Measurements from ENCODE around the gene DIAPH2.

GRCh38 chrX:97429101-97429500 is 744.5 kb downstream of the DIAPH2 start:
- TF ChIP-seq CTCF (IDR thresholded peaks at IDR 0.05 in 2 of 3, conservative IDR thresholded peaks at IDR 0.05 in 1 of 3; ENCODE audit: borderline replicate concordance in 1 of 3, insufficient read depth in 1 of 3, low read depth in 2 of 3, low read length in 2 of 3) = no peak
- no peak for TF ChIP-seq ZNF274 (IDR thresholded peaks at IDR 0.05; ENCODE audit: low read depth, low read length)
- no peak for TF ChIP-seq CEBPB (IDR thresholded peaks at IDR 0.05; ENCODE audit: low read depth)
- TF ChIP-seq JUND (IDR thresholded peaks at IDR 0.05) = no peak
- no peak for TF ChIP-seq EGR1 (IDR thresholded peaks at IDR 0.05; ENCODE audit: low read depth)
- no peak for TF ChIP-seq REST (IDR thresholded peaks at IDR 0.05; ENCODE audit: low read depth)
- TF ChIP-seq POLR2A (IDR thresholded peaks at IDR 0.05; ENCODE audit: borderline replicate concordance, extremely low read depth, insufficient read depth, insufficient read length) = no peak
- TF ChIP-seq EZH2 (IDR thresholded peaks at IDR 0.05) = no peak
- TF ChIP-seq MAX (IDR thresholded peaks at IDR 0.05) = no peak
- no peak for TF ChIP-seq SP1 (IDR thresholded peaks at IDR 0.05; ENCODE audit: low read depth)
- TF ChIP-seq SIN3A (IDR thresholded peaks at IDR 0.05; ENCODE audit: low read depth) = no peak

Data from HCT116 (cell line).